ENCODE measurements around the gene MYCBPAP.

The MYCBPAP gene

DNA sequence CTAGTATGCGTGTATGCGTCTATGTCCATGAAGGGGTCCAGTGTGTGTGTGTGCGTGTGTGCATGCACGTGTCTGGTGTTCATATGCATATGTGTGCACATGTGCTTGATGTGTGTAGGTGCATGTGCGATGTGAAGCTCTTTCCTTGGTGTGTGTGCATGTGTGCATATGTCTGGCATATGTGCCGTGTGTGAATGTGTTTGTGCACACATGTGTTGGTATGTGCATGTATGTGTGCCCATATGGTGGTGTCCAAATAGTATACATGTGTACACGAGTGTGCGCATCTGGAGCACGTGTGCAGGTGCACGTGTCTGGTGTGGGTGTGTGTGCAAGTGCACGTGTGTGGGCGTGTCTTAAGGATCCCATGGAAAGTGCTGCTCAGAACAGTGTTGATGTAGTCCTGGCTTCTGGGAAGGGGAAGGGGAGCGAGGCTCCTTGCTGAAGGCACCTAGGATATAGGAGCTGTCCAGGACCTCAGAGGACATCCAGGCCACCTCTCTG, 69.3 kb downstream of the MYCBPAP start:
- no peak for FAIRE-seq

DNA sequence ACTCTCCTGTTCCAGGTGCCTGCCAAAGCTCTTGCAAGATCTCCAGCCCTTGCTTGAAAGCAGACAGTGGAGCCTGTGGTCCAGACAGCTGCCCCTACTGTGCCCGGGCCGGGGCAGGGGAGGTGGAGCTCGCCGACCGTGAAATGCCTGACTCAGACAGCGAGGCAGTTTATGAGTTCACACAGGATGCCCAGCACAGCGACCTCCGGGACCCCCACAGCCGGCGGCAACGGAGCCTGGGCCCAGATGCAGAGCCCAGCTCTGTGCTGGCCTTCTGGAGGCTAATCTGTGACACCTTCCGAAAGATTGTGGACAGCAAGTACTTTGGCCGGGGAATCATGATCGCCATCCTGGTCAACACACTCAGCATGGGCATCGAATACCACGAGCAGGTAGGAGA, 69.9 kb downstream of the MYCBPAP start:
- FAIRE-seq, result no peak

GRCh38 chr17:50579399-50579798, 71.2 kb downstream of the MYCBPAP start:
- no peak for FAIRE-seq

- no peak for FAIRE-seq
Observed at GRCh38 chr17:50580646-50581045, 72.4 kb downstream of the MYCBPAP start.

Measured in colon (tissue), 2 donors.